ENCODE data around the gene CHCHD6. TPM values are rescaled to one million over a fixed set of nuclear protein-coding genes. Genes with fewer than 3 reads are reported as not detected.

Gene CHCHD6
- total RNA-seq, 1 donor from 2014 or later, result 17.2 TPM

- H3K4me3 Mint-ChIP-seq (ENCODE audit: unreplicated experiment), result no peak overlapping the region
- H3K27ac Mint-ChIP-seq (ENCODE audit: unreplicated experiment), result peak overlapping the region; percentile 28
- no peak for TF ChIP-seq CTCF (IDR thresholded peaks at IDR 0.05; ENCODE audit: partially characterized antibody, unreplicated experiment)
- H3K9me3 Mint-ChIP-seq (ENCODE audit: unreplicated experiment), result peaks cover 14% of the 10 kb centered on the region
- peaks cover 22% of the 10 kb centered on the region for H3K4me1 Mint-ChIP-seq (ENCODE audit: low read depth, unreplicated experiment)
- H3K36me3 Mint-ChIP-seq (ENCODE audit: unreplicated experiment), result no peaks in the 10 kb centered on the region
- H3K27me3 Mint-ChIP-seq (ENCODE audit: unreplicated experiment), result peaks cover 13% of the 10 kb centered on the region
- DNase-seq, result no peak
Observed at GRCh38 chr3:127000761-127001160, 296.7 kb downstream of the CHCHD6 start.

- no peak overlapping the region for H3K4me3 Mint-ChIP-seq (ENCODE audit: unreplicated experiment)
- H3K27me3 Mint-ChIP-seq (ENCODE audit: unreplicated experiment), result peaks cover 13% of the 10 kb centered on the region
- no peak overlapping the region for H3K27ac Mint-ChIP-seq (ENCODE audit: unreplicated experiment)
Observed at GRCh38 chr3:127001486-127002194, 297.6 kb downstream of the CHCHD6 start.

DNA sequence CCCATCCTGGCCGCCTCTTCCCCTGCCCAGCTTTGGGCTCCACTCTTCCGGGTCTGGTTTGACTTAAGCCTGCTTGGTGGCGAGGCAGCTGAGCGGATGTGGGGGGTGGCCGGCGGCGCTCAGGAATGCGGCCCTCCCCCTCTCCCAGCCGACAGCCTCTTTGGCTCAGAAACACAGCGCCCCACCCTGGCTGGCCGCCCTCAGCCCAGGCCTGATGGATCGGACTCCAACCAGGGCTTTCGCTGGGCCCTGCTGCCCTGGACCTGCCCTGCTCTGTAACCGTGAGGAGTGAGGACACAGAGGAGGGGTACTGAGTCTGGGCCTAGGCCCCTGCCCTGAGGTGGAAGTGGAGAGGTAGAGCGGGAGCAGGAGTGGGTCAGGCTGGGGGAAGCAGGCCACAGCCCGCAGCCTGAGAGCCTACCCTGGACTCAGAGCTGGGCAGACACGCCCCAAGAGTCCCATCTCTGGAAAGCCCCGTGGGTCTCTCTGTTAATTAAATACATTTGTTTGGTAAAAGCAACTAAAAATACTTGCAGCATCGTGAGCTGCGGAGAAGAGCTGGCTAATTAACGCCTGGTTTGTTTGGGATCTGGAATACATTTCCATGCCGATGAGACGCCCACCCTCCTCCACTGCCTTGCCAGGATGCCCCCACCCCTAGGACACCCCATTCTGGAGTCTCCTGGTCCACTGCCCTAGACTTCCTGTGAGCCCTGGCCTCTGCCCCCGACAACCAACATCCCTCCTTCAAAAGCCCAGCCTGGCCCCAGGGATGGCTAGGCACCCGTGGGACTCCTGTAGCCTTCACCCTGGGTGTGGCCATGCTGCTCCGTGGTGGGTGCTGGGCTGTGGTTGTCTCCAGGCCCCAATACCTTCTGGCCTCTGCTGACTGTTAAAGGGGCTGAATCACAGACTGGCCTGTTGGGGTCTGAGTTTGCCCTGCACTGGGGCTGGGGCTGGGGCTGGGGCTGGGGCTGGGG is 298.4 kb downstream of the CHCHD6 start:
- no peaks in the 10 kb centered on the region for H3K36me3 Mint-ChIP-seq (ENCODE audit: unreplicated experiment)

More at GRCh38 chr3:127001486-127002194, 297.6 kb downstream of the CHCHD6 start:
- H3K36me3 Mint-ChIP-seq (ENCODE audit: unreplicated experiment), result no peaks in the 10 kb centered on the region
- DNase-seq, result no peak
- peaks cover 22% of the 10 kb centered on the region for H3K4me1 Mint-ChIP-seq (ENCODE audit: low read depth, unreplicated experiment)
- TF ChIP-seq CTCF (IDR thresholded peaks at IDR 0.05; ENCODE audit: partially characterized antibody, unreplicated experiment), result no peak
- H3K9me3 Mint-ChIP-seq (ENCODE audit: unreplicated experiment), result peaks cover 14% of the 10 kb centered on the region

GRCh38 chr3:127003175-127003555 is 299.1 kb downstream of the CHCHD6 start:
- Mint-ChIP-seq H3K4me1 (ENCODE audit: low read depth, unreplicated experiment) (peaks cover 18% of the 10 kb centered on the region), H3K4me3 (ENCODE audit: unreplicated experiment) (no peak overlapping the region), H3K27me3 (ENCODE audit: unreplicated experiment) (peaks cover 14% of the 10 kb centered on the region), H3K27ac (ENCODE audit: unreplicated experiment) (no peak overlapping the region), H3K36me3 (ENCODE audit: unreplicated experiment) (no peaks in the 10 kb centered on the region), H3K9me3 (ENCODE audit: unreplicated experiment) (peaks cover 8% of the 10 kb centered on the region)
- DNase-seq, result no peak
- TF ChIP-seq CTCF (IDR thresholded peaks at IDR 0.05; ENCODE audit: partially characterized antibody, unreplicated experiment), result no peak

More for the DNA sequence above, 298.4 kb downstream of the CHCHD6 start:
- no peak overlapping the region for H3K4me3 Mint-ChIP-seq (ENCODE audit: unreplicated experiment)
- peaks cover 12% of the 10 kb centered on the region for H3K9me3 Mint-ChIP-seq (ENCODE audit: unreplicated experiment)
- peaks cover 22% of the 10 kb centered on the region for H3K4me1 Mint-ChIP-seq (ENCODE audit: low read depth, unreplicated experiment)
- no peak for TF ChIP-seq CTCF (IDR thresholded peaks at IDR 0.05; ENCODE audit: partially characterized antibody, unreplicated experiment)
- no peak overlapping the region for H3K27ac Mint-ChIP-seq (ENCODE audit: unreplicated experiment)
- H3K27me3 Mint-ChIP-seq (ENCODE audit: unreplicated experiment), result peaks cover 18% of the 10 kb centered on the region
- DNase-seq, result peak; percentile 61
